ENCODE data around the gene RHBDL1.
A peak's percentile ranks its signal among the peaks of the same experiment; 100 is the strongest.

Gene RHBDL1

DNA sequence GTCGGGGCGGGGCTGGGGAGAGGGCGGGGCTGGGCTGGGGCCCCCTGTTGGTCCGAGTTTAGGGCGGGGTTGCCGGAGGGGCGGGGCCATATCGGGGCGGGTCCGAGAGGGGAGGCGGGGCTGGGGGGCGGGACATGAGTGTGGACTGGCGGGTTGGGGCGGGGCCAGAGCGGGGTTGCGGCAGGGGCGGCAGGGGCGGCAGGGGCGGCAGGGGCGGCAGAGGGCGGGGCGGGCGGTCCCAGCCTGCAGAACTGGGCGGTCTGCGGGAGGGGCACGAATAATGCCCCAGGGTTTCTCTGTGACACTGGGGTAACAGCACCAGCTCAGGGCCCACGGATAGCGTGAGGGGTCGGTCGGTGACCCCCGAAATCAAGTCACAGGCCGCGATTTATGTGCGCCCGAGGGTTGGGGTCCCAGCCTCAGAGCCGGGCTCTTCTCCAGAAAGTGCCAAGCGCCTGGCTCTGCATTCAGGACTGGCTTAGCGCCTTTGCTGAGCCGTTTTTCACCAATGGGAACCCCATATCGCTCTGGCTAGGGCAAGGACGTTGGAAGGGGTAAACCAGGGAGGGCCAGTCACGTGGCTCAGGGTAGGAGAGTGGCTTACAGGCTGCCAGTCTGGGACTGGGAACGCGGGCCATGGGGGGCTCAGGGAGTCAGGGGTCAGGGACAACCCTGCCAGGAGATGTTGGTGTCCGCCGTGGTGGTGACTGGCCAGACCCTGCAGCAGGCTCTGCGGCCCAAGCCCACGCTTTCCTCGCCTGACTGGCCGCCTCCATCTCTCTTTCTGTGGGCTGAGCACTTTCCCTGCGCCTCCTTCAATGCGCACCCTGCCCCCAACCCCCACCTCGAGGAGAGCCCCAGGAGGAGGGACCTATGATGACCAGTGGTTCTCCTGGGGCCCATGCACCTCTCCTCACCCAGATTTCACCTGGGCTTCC, 38.1 kb upstream of the RHBDL1 start:
- no peak for DNase-seq

DNA sequence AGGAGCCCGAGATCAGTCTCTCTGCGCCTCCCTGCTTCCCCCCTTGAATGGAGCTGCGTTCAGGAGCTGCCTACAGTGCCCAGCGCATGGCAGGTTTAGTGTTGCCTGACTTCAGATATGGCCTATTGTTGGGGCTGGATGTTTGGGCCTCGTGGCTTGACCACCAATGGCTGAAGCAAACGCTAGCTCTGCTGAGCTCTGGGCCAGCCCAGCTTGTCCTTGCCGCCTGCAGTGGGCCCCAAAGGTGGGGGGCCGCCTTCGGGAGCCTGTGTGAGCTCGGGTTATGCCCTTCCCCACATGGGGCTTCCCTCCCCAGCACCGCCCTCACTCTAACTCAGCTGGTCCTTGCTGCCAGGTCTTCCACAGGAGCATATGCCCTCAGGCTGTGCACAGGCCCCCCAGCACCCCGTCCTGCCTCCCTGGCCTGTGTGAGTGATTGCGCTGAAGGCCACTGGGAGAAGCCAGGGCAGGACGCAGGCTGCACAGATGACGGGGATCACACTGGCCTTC, 37.4 kb upstream of the RHBDL1 start:
- no peak for DNase-seq

DNA sequence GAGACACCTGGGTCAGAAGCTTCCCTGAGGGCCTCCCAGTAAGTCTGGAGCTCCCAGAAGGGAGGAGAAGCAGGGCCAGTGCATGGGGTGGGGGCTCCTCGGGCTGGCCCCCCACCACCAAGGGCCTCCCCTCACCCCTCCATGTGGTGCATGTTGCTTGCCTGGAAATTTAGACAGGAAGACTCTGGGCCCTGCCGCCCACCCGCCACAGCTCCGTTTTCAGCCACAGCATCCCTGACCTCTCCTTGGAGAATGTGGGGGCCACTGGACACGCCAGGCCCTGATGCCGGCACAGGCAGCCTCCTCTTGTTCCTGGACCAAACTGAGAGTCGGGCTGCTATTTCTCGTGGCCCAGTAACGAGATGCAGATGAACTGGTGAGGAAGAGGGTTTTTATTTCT, 36.6 kb upstream of the RHBDL1 start:
- DNase-seq, result no peak

DNA sequence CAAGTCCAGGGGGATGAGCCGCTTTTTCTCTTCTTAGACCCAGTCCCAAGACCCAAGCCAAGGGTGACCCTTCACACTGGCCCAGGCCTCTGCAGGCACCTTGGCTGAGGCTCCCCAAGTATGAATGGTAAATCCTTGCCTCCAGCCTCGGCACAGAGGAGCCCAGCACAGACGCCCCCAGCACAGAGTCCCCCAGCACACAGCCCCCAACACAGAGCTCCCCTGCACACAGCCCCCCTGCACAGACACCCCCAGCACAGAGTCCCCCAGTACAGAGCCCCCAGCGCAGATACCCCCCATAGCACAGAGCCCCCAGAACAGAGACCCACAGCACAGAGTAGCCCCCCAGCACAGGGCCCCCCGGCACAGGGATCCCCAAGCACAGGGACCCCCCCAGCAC, 34.9 kb upstream of the RHBDL1 start:
- no peak for DNase-seq

DNA sequence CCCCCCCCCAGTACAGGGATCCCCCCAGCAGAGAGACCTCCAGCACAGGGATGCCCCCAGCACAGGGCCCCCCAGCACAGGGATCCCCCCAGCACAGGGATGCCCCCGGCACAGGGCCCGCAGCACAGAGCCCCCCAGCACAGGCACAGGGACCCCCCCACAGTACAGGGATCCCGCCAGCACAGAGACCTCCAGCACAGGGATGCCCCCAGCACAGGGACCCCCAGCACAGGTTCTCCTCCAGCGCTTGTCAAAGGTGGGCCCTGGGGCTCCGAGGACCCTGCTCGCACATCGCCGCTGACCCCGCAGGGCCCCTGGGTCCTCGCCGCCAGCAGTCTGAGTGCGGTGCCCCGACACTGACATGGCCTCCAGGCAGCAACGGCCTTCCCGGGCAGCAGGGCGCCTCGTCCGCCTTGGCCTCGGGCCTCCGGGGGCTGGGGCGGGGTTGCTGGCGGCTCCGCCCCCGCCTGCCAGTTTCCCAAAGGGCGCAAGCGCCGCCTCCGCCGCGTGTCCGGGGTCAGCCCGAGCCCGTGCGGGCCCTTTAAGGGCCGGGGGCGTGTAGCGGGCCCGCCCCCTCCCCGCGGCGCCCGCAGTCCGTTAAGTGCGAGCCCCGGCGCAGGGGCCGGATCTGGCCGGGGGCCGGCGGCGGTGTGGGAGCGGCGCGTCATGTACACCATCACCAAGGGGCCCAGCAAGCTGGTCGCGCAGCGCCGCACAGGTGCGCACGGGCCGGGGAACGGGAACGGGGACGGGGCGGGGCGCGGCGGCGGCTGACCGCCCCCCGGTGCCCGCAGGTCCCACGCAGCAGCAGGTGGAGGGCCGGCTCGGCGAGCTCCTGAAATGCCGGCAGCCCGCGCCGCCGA, 33.9 kb upstream of the RHBDL1 start, which contains the start of gene MCRIP2:
TSS of gene MCRIP2 (plus strand) at position 503 of the 863 bp plus-strand sequence. CDS start at position 667, 164 bp downstream.
- DNase-seq, result peak; percentile 10

DNA sequence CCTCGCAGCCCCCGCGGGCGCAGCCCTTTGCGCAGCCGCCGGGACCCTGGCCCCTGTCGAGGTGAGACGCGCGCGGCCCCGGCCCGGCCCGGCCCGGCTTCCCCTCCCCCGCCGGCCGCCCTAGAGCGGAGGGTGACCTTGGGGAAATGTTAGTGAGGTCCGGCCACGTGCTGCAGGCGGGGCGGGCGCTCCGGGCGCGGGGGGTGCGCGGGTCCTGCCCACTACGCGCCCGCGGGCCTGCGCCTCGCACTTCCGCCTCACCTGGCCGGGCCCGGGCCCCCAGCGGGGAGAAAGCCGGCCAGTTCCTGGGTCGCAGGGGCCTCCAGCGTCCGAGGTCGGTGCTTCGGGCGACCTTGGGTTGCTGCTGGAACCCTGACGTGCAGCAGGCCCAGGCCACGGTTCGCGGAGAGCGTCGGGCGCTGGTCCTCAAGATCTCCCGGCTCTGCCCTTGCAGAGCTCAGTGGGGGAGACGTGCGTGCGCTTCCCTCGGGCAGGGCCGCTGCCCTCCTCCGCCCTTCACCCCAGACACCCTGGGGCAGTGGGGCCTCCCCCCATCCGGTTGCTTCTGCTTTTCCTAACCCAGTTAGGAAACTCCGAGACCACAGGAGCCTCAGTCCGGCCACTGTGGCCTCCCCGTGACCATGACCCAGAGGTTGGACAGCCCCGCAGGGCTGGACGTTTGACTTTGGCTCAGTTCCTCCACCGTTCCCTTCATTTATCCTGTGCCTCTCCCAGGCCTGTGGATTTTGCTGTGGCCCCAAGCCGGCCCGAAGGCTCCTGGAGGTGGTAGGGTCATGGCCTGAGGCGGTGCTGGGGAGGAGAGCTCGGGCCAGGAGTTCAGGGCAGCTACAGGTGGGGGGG, 33.1 kb upstream of the RHBDL1 start:
- no peak for DNase-seq

DNA sequence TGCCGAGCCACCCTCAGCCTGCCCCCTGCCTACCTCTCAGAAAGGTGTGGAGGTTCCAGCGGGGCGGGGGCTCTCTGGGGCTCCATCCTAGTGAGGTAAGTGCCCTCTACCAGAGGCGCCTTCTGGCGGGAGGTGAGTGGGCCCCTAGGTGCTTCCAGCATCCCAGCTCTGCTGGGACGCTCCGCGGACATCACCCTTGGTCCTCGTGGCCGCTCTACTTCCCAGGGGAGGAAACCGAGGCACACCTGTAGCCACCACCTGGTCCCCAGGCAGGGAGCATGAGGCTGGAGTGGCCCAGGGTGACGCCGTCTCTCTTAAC, 32.5 kb upstream of the RHBDL1 start:
- DNase-seq, result no peak

DNA sequence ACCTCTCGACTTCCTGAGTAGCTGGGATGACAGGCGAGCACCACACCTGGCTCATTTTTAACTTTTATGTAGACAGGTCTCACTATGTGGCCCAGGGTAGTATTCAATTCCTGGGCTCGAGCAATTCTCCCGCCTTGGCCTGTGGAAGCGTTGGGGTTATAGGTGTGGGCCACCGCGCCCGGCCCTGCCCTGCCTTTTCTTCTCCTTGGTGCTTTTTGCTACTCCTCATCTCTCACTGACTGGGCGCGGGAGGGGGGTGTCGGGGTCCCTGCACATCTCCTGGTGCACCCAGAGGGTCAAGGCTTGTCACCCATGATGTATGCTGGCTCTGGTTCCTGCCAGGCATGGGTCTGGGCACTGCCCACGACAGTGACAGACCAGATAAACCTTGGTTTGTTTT, 30.9 kb upstream of the RHBDL1 start:
- no peak for DNase-seq

DNA sequence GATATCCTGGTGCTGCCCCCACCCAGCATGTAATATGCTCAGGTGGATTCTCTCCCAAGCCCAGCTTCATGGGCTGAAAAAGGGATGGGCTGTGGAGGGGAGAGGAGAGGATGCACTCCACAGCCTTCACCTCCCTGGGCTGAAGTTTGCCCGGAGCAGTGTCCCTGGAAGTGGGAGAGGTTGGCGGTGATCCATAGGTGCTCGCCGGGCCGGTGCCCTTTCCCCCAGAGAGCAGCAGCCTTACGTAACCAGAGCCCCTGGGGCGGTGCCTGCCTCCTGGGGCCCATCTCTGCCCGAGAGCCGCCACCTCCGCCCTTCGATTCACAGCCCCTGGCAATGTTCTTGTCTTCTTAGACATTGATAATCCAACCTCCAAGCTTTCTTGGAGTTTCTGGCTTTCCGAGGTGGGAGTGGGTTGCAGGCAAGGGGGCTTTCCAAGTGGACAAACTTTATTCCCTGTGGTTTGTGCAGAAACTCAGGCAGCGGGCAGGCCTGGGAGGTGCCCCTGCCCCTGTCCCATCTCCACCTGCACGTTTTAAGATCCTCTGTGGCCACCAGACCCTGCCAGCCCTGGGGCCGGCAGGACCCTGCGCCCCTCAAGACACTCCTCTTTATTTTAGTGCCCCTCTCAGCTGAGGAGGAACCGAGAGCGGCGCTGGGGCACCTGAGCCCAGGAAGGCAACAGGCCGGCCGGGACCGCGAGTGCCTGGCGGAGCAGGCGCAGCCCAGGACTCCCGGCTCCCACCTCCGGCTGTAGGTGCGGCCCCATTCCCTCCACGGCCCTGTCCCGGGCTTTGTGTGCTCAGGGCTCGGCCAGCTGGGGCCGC, 29.4 kb upstream of the RHBDL1 start:
- DNase-seq, result no peak

DNA sequence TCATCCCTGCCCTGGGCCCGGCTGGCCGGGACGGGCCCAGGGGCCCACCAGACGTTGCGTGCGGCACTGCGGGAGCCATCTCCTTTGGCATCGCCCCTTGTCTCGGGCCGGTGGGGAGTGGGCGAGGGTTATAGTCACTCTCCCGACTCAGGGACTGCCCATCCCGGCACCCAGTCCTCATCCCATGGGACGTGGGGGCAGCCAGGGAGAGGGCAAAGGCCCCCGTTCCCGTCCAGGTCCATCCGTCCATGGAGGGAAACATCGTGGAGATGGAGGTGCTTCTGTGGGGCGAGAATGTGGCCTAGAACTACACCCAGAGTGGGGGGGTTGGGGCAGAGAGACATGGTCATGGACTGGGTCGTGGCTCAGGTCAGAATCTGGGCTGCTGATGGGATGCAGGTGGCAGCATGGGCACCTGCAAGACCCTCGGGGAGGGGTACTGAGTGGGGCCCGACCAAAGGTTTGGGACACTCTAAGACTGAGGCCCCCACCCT, 28.7 kb upstream of the RHBDL1 start:
- DNase-seq, result no peak

DNA sequence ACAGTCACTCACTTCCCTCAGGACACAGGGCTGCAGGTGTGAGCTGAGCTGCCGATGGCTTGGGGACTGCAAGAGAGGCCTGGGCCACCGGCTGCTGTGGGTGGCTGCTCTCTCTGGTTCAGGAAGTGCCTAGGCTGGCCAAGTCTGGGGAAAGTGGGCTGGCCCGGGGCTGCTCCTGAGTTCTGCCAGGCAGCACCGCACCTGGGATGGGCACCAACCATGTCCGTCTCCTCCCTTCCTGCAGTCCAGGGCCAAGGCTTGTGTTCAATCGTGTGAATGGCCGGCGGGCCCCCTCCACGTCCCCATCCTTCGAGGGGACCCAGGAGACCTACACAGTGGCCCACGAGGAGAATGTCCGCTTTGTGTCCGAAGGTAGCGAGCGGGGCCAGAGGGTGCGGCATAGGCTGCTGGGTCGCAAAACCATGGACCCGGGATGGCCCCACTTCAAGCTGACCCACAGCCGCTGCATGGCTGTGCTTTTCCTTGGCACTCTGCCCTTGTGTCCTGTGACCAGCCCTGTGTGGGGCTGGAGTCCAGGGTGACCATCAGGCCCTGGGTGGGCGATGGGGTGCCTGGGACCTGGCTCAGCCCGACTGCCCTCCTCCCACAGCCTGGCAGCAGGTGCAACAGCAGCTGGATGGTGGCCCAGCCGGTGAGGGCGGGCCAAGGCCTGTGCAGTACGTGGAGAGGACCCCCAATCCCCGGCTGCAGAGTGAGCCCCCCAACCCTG, 28.1 kb upstream of the RHBDL1 start:
- no peak for DNase-seq

DNA sequence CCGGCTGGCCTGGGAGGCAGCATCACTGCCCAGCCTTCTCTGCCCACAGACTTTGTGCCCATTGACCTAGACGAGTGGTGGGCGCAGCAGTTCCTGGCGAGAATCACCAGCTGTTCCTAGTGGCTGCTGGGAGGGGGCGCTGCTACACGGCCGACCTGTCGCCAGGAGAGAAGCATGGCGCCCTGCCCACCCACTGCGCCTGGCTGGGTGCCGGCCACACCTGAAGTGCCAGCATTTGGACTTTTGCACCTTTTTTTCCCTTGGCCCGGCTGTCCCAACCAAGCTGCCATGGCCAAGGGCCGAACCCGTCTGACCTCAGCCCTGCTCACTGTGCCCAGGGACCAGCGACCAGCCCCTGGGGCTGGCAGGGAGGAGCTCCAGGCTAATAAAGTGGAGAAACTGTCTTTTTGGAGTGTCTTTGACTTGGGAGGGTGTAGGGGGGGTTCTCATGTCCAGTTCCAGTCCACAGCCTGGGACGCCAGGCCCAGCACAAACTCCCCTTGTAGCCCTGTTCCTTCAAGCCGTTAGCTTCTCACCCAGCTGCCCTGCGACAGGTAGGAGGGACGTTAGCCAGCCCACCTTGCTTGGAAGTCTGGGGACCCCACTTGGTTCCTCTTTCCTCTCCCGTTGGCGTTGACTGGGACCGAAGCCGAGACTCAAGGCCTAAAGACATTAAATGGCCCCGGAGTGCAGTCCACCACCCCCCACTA, 27.2 kb upstream of the RHBDL1 start:
- no peak for DNase-seq

DNA sequence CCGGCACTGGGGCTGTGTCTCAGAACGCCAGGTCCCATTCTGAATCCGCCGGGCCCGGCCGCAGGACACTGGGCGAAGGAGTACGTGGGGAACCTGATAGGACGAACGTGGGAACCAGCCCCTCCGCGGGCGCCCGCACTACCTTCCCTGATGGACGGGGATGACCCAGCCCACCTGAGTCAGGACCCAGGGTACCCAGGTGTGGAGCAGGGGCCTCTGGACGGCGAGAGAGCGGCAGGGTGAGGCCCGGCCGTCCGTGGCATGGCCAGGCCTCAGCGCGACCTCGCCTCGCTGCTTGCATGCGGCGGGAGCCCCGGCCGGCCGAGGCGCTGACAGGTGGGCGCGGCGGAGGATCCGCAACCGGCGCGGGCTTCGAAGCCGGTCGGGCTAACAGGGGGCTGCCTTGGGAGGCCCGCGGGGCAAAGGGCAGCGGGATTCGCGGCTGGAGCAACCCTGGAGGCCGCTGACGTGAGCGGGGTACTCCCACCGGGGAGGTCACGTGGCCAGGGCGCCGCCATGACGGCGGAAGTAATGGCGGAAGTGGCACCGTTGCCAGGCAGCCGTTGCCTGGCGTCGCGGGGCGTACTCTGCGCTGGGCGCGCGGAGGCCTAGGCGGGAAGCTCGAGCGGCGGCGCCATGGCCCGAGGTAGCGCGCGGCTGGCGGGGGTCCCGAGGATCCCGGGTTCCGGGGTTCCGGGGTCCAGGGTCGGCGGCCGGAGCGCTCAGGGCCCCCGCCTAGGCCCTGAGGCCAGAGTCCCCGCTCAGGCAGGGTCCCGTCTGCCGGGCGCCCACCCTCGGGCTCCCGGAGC, 26.5 kb upstream of the RHBDL1 start, which contains the start of gene WDR90:
TSS of gene WDR90 (plus strand) at position 585 of the 809 bp plus-strand sequence. CDS start at position 637, 52 bp downstream.
- DNase-seq, result peak; percentile 39

DNA sequence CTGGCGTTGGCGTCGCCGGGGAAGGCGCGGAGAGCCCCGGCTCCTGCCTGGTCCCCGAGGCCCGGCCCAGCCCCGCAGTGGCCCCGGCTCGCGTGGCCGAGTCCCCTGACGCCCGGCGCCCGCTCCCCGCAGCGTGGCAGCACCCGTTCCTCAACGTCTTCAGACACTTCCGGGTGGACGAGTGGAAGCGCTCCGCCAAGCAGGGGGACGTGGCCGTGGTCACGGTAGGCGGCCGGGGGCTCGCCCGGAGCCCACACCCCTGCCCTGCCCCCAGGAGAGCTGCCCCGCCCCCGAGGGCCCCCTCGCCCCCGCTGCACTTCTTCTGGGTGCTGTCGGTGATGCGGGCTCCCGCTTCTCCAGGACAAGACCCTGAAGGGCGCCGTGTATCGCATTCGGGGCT, 25.8 kb upstream of the RHBDL1 start:
- no peak for DNase-seq

DNA sequence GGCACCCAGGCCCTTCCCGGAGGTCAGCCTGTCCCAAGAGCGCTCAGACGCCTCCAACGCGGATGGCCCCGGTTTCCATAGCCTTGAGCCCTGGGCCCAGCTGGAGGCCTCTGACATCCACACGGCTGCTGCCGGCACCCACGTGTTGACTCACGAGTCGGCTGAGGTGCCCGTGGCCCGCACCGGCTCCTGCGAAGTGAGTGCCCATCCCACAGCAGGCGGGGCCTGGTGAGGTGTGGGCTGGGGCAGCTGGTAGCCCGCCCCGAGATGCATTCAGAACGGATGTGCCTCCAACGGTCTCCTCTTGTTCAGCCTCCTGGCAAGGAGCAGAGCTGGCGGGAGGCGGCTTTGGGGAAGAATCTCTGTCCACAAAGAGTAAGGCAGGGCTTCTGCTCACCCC, 23.6 kb upstream of the RHBDL1 start:
- no peak for DNase-seq

DNA sequence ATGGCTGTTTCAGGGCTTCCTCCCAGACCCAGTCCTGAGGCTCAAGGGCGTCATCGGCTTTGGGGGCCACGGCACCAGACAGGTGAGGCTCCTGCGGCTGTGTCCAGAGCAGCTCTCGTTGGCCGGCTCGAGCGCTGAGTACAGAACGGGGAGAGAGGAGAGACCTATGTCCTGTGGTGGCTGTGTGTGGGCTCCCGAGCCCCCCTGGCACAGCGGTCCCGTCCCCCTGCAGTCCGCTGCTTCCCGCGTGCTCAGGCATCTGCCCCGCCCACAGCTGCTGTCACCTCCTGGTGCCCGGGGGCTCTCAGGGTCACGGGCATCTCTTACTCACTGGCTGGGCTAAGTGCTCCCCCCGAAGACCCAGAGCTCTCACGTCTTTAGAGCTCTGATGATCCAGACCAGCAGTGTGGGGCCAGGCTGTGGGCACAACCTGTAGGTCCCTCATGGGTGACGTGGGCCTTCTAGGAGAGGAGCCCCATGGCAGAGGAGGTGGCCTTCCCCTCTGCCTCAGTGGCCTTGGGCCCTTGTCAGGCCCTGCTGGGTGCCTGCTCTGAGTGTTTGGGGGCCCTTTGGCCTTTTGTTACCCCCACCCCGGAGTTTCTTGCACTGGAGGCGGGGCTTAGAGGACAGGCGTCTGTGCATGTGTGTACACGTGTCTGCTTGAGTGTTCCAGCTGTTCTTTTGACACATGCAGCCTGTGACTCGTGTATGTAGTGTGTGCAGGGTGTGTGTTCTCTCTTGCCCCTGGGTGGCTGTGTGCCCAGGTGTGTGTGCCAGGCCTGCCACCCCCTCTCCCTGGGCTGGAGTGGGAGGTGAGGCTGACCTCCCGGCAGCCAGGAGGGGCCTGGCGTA, 22.8 kb upstream of the RHBDL1 start:
- no peak for DNase-seq

DNA sequence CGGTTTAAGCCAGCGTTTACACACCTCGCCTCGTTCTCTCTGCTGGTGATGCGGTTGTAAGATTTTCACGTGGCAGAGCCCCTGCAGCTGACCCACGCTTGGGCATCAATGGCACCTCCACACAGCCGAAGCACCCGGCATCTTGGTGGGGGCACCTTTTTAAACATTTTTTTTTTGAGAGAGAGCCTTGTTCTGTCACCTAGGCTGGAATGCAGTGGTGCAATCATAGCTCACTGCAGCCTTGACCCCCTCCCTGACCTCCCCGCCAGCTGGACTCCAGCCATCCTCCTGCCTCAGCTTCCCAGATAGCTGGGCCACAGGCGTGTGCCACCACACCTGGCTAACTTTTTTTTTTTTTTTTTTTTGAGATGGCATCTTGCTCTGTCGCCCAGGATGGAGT, 21.4 kb upstream of the RHBDL1 start:
- no peak for DNase-seq

DNA sequence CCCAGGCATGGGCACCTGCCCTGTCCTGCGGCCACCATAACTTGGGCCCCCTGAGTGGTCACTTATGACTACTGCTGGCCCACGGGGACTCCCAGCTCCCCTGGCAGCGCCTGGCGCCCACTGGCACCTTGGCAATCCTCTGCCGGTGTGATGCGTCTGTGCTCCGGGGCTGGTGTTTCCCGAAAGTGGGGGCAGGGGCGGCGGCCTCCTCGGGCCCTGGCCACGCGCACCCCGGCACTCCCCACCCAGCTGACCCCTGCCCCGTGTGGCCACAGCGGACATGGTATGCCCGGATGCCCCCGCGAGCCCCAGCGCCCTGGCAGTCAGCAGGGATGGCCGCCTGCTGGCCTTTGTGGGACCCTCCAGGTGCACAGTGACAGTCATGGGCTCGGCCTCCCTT, 18.0 kb upstream of the RHBDL1 start:
- no peak for DNase-seq
